Measurements from ENCODE around the gene POLN. TPM values are rescaled to one million over a fixed set of nuclear protein-coding genes. Genes with fewer than 3 reads are reported as not detected.

The POLN gene
- total RNA-seq, 3 donors from 2014 or later: 0.61 to 2.3 (median 0.90) TPM

Other genes starting within 250 kb of the POLN start
- 10 to 100 TPM; 58.1 to 62.5 (median 59.8) TPM for gene NELFA, start 233.1 kb downstream of the POLN start, total RNA-seq
- 1 to 10 TPM in 1 of 3 donors, under 1 TPM in 2; 0.71 to 1.2 (median 0.82) TPM for gene NAT8L, start 182.8 kb downstream of the POLN start, total RNA-seq
- 10 to 100 TPM; 20.6 to 24.1 (median 22.5) TPM for gene HAUS3, start within 50 bp of the POLN start, total RNA-seq
- 1 to 10 TPM; 5.1 to 6.3 (median 5.4) TPM for gene MXD4, start 20.0 kb upstream of the POLN start, total RNA-seq
- 10 to 100 TPM in 1 of 3 donors, 1 to 10 TPM in 2; 7.0 to 10.1 (median 7.1) TPM for gene ZFYVE28, start 176.5 kb upstream of the POLN start, total RNA-seq
- gene CFAP99, start 176.8 kb upstream of the POLN start, total RNA-seq: not detected
- 100 to 1,000 TPM in 1 of 3 donors, 10 to 100 TPM in 2; 96.7 to 105 (median 97.4) TPM for gene RNF4, start 227.0 kb upstream of the POLN start, total RNA-seq